HepG2 (cell line): ENCODE data around the gene TULP3. TPM values are rescaled to one million over a fixed set of nuclear protein-coding genes. Genes with fewer than 3 reads are reported as not detected.

Experiments
- ATAC-seq: fragments of 200-7000 bp; cut with Tn5 transposase; 3 replicates; pipeline ENCODE4 v1.9.1; 2020; ENCODE audit warnings: mild to moderate bottlenecking, moderate library complexity
- BruUV-seq: library from RNA; stranded (reverse); fragments of 400-500 nt; replicated peaks from 2 replicates; lab custom pipeline; 2021; lab: Mats Ljungman, UMichigan
- CTCF ChIA-PET: fragments of 300-600 bp; formaldehyde crosslinking; extraction: SDS; loops from one replicate; lab custom pipeline; 2021; ENCODE audit warnings: low total read pairs, inconsistent platforms, low intra/inter-chr PET ratio; lab: Yijun Ruan, JAX
- POLR2A ChIA-PET: fragments of 350-600 bp; sonication (Branson Sonifier 250); formaldehyde crosslinking; loops from one replicate; lab custom pipeline; 2020; ENCODE audit warnings: antibody characterized with exemption, inconsistent platforms; lab: Yijun Ruan, JAX
- DNase-seq: peaks from one replicate; pipeline ENCODE4 v3.0.0-alpha.2; 2015; ENCODE audit warnings: low spot score
- FAIRE-seq: peaks from 3 replicates; lab custom pipeline; 2011; peaks lifted over from hg19 to GRCh38; lab: Jason Lieb, UNC
- H2AFZ ChIP-seq: one replicate; pipeline ENCODE4 v1.6.1; 2011; ENCODE audit warnings: low read length, inconsistent platforms
- H3K27ac ChIP-seq: fragments of 300-600 bp; 3 replicates; pipeline ENCODE4 v1.8.0; 2011; ENCODE audit warnings: mixed run types, mild to moderate bottlenecking, mixed read lengths, low read length, inconsistent platforms; ENCODE audit not compliant: insufficient read depth; ENCODE audit errors: extremely low read length
- H3K27me3 ChIP-seq, 2 experiments: fragments of 200-600 bp in 1 of 2; 2 replicates in 1 of 2; 3 replicates in 1 of 2; pipeline versions ENCODE4 v1.6.0 to v1.8.0; 2011; ENCODE audit warnings: low read length in 2 of 2, mild to moderate bottlenecking in 2 of 2, moderate library complexity in 2 of 2, inconsistent platforms in 1 of 2; ENCODE audit not compliant: insufficient read depth in 2 of 2, control insufficient read depth in 1 of 2
- H3K36me3 ChIP-seq, 2 experiments: fragments of 200-600 bp in 1 of 2; replicated peaks in 1 of 2; 2 replicates in 1 of 2; 3 replicates in 1 of 2; pipeline versions ENCODE4 v1.5.1 to v1.8.0; 2011; ENCODE audit warnings: low read length in 2 of 2, inconsistent platforms in 1 of 2; ENCODE audit not compliant: insufficient read depth in 2 of 2, control insufficient read depth in 1 of 2
- H3K4me1 ChIP-seq: 2 replicates; pipeline ENCODE4 v1.5.1; 2012; ENCODE audit warnings: low read length, inconsistent platforms; ENCODE audit not compliant: insufficient read depth
- H3K4me2 ChIP-seq: 2 replicates; pipeline ENCODE4 v1.6.0; 2011; ENCODE audit warnings: low read depth, low read length, inconsistent platforms
- H3K4me3 ChIP-seq, 3 experiments: fragments of 200-600 bp in 1 of 3; sonication (generic), shearing (Covaris generic) in 1 of 3; replicated peaks in 1 of 3; 2 replicates each; pipeline ENCODE4 v1.5.1; 2011 to 2016; ENCODE audit warnings: low read length in 3 of 3, inconsistent platforms in 2 of 3, low read depth in 2 of 3, mild to moderate bottlenecking in 2 of 3, control low read depth in 1 of 3, mixed read lengths in 1 of 3; ENCODE audit not compliant: insufficient read depth in 1 of 3
- H3K79me2 ChIP-seq: one replicate; pipeline ENCODE4 v1.6.1; 2011; ENCODE audit warnings: low read length, inconsistent platforms; ENCODE audit not compliant: insufficient read depth
- H3K9ac ChIP-seq: 2 replicates; pipeline ENCODE4 v1.6.0; 2011; ENCODE audit warnings: mild to moderate bottlenecking, low read depth, low read length, inconsistent platforms; ENCODE audit not compliant: insufficient read depth
- H3K9me3 ChIP-seq: 2 replicates; pipeline ENCODE4 v1.5.1; 2012; ENCODE audit warnings: mild to moderate bottlenecking, low read length
- H4K20me1 ChIP-seq: 2 replicates; pipeline ENCODE4 v1.6.0; 2011; ENCODE audit warnings: inconsistent platforms, mild to moderate bottlenecking, low read length, moderate library complexity; ENCODE audit not compliant: insufficient read depth
- GLMP ChIP-seq: sonication (generic); formaldehyde crosslinking; IDR thresholded peaks from 2 replicates; pipeline ENCODE4 v1.9.0; 2021; ENCODE audit warnings: missing genetic modification reagents, mild to moderate bottlenecking, borderline replicate concordance
- MAZ ChIP-seq, 2 experiments: sonication (generic) in 1 of 2; formaldehyde crosslinking in 1 of 2; IDR thresholded peaks; 2 replicates each; pipeline versions ENCODE4 v1.5.0 to v1.6.1; 2012 to 2020; ENCODE audit warnings: low read depth in 2 of 2, mild to moderate bottlenecking in 2 of 2, borderline replicate concordance in 1 of 2, improper control_type of control experiment in 1 of 2, low read length in 1 of 2, missing genetic modification reagents in 1 of 2, moderate library complexity in 1 of 2
- MTA1 ChIP-seq: sonication (generic); formaldehyde crosslinking; IDR thresholded peaks from 2 replicates; pipeline ENCODE4 v1.4.0; 2020; ENCODE audit warnings: missing genetic modification reagents, mild to moderate bottlenecking, borderline replicate concordance
- PAX8 ChIP-seq: sonication (generic); formaldehyde crosslinking; IDR thresholded peaks from 2 replicates; pipeline ENCODE4 v1.8.0; 2022; ENCODE audit warnings: mild to moderate bottlenecking, missing genetic modification reagents, borderline replicate concordance
- PLRG1 ChIP-seq: fragments of 450-650 bp; conservative IDR thresholded peaks from 2 replicates; pipeline ENCODE4 v1.6.1; 2016
- POGK ChIP-seq: sonication (generic); formaldehyde crosslinking; conservative IDR thresholded peaks from 2 replicates; pipeline ENCODE4 v1.8.0; 2022; ENCODE audit warnings: mild to moderate bottlenecking, moderate library complexity, missing genetic modification reagents
- RAD21 ChIP-seq: fragments of 450-650 bp; formaldehyde crosslinking; IDR thresholded peaks from 2 replicates; pipeline ENCODE4 v1.5.0; 2020; ENCODE audit warnings: mild to moderate bottlenecking
- REL ChIP-seq: sonication (generic); formaldehyde crosslinking; conservative IDR thresholded peaks from 2 replicates; pipeline ENCODE4 v1.8.0; 2022; ENCODE audit warnings: mild to moderate bottlenecking, missing genetic modification reagents, moderate library complexity
- RFX5 ChIP-seq: IDR thresholded peaks from 2 replicates; pipeline ENCODE4 v1.6.1; 2011; ENCODE audit warnings: low read depth, low read length, improper control_type of control experiment
- RXRA ChIP-seq: sonication (generic); formaldehyde crosslinking; IDR thresholded peaks from 2 replicates; pipeline ENCODE4 v1.5.1; 2020; ENCODE audit warnings: missing genetic modification reagents
- SP2 ChIP-seq: sonication (generic); formaldehyde crosslinking; IDR thresholded peaks from 2 replicates; pipeline ENCODE4 v1.5.1; 2020; ENCODE audit warnings: mild to moderate bottlenecking, missing genetic modification reagents
- SSRP1 ChIP-seq: IDR thresholded peaks from 2 replicates; pipeline ENCODE4 v1.6.1; 2016; ENCODE audit warnings: control low read depth
- STAG1 ChIP-seq: sonication (generic); formaldehyde crosslinking; IDR thresholded peaks from 2 replicates; pipeline ENCODE4 v1.4.0; 2020; ENCODE audit warnings: missing genetic modification reagents
- TRIM24 ChIP-seq: sonication (generic); formaldehyde crosslinking; IDR thresholded peaks from 2 replicates; pipeline ENCODE4 v1.8.0; 2022; ENCODE audit warnings: mild to moderate bottlenecking, missing genetic modification reagents
- ZBTB1 ChIP-seq: sonication (generic); formaldehyde crosslinking; IDR thresholded peaks from 2 replicates; pipeline ENCODE4 v1.4.0; 2020; ENCODE audit warnings: missing genetic modification reagents, borderline replicate concordance
- ZBTB8A ChIP-seq: sonication (generic); formaldehyde crosslinking; IDR thresholded peaks from 2 replicates; pipeline ENCODE4 v1.4.0; 2020; ENCODE audit warnings: mild to moderate bottlenecking, low read depth, missing genetic modification reagents, borderline replicate concordance
- ZNF362 ChIP-seq: sonication (generic); formaldehyde crosslinking; IDR thresholded peaks from 2 replicates; pipeline ENCODE4 v1.4.0; 2020; ENCODE audit warnings: missing genetic modification reagents, mild to moderate bottlenecking, borderline replicate concordance
- ZNF367 ChIP-seq: sonication (generic); formaldehyde crosslinking; IDR thresholded peaks from 2 replicates; pipeline ENCODE4 v1.4.0; 2020; ENCODE audit warnings: missing genetic modification reagents, borderline replicate concordance
- ZNF563 ChIP-seq: sonication (generic); formaldehyde crosslinking; IDR thresholded peaks from 2 replicates; pipeline ENCODE4 v1.8.0; 2022; ENCODE audit warnings: mild to moderate bottlenecking, moderate library complexity, missing genetic modification reagents
- ZNF883 ChIP-seq: sonication (generic); formaldehyde crosslinking; IDR thresholded peaks from 2 replicates; pipeline ENCODE4 v1.5.1; 2020; ENCODE audit warnings: mild to moderate bottlenecking, missing genetic modification reagents; ENCODE audit errors: not compliant biosample characterization
- WGBS: methylation state at CpG from one replicate; pipeline ENCODE4 v1.1.6; 2017; ENCODE audit warnings: low lambda C conversion rate; 5-methylcytosine and 5-hydroxymethylcytosine counted together
- in situ Hi-C: cut with HindIII; loops from 2 replicates; pipeline ENCODE4 v1.10.0; 2017; ENCODE audit warnings: low pct_unique_long_range_greater_than_20kb; ENCODE audit not compliant: extremely low pct_ligation_motif_present
- intact Hi-C: fragments of 100-400 bp; cut with micrococcal nuclease; formaldehyde crosslinking; loops from one replicate; pipeline ENCODE4 v1.10.0; 2022; ENCODE audit not compliant: unreplicated experiment
- polyA plus RNA-seq, 8 experiments: library from polyadenylated mRNA; depleted of rRNA in 3 of 8; stranded (reverse) in 7 of 8; unstranded in 1 of 8; fragments of >200 nt; fragmentation: Illumina TruSeq in 4 of 8; extraction: Trizol in 4 of 8; gene quantifications; 2 replicates each; pipeline versions ENCODE4 v1.2.1 to v1.2.3, GENCODE V29; 2011 to 2016; ENCODE audit warnings: low read depth in 4 of 8, missing spikeins in 1 of 8, mixed read lengths in 1 of 8; ENCODE audit not compliant: insufficient read depth in 1 of 8
- total RNA-seq, 5 experiments: library from RNA; depleted of rRNA; stranded (reverse); fragments of >200 nt; fragmentation: Illumina TruSeq; extraction: Trizol; gene quantifications; 2 replicates each; pipeline ENCODE4 v1.2.3, GENCODE V29; 2016; ENCODE audit warnings: low read depth in 1 of 5

TULP3 gene
- total and polyA plus RNA-seq, 2 of the 13 experiments (the other 11 are each of a cell fraction or from before 2014, with no cell fraction given): 11.2 to 13.2 TPM

- POLR2A ChIA-PET: interaction anchor here (0.8 to 1.1 kb wide), 2 partner anchors 14 to 54 kb away, joined by 3 read pairs; partner anchors contain the start of gene TULP3
- 0 out of 2 replicates have a peak, but pooled peaks have one; percentile 37 for TF ChIP-seq REL (CRISPR knock-in tag)
- no peak for TF ChIP-seq MTA1
- 0 out of 2 replicates have a peak, but pooled peaks have one; percentile 18 for TF ChIP-seq RXRA (CRISPR knock-in tag)
- TF ChIP-seq SP2 (CRISPR knock-in tag): no peak
- TF ChIP-seq SSRP1: no peak
- TF ChIP-seq ZNF883: peak; percentile 29
- no peak for TF ChIP-seq MAZ (IDR thresholded peaks at IDR 0.05; ENCODE audit: borderline replicate concordance, low read depth, low read length)
- no peak for TF ChIP-seq MAZ (CRISPR knock-in tag; IDR thresholded peaks at IDR 0.05; ENCODE audit: low read depth)
- no peak for TF ChIP-seq ZNF563 (CRISPR knock-in tag)
- TF ChIP-seq PAX8 (CRISPR knock-in tag): no peak
- no peak for TF ChIP-seq ZNF367 (CRISPR knock-in tag)
- TF ChIP-seq TRIM24: no peak
- no peak for TF ChIP-seq ZBTB1 (CRISPR knock-in tag)
- no peak for TF ChIP-seq ZBTB8A (CRISPR knock-in tag)
- TF ChIP-seq RAD21 (CRISPR knock-in tag): peak; percentile 80
- TF ChIP-seq RFX5: no peak
- 0 out of 2 replicates have a peak, but pooled peaks have one; percentile 19 for TF ChIP-seq POGK (CRISPR knock-in tag)
- TF ChIP-seq GLMP: no peak
- TF ChIP-seq PLRG1: no peak
- TF ChIP-seq ZNF362 (CRISPR knock-in tag): no peak
- TF ChIP-seq STAG1 (CRISPR knock-in tag): peak; percentile 91
Measured at GRCh38 chr12:2944401-2945047, 53.8 kb downstream of the TULP3 start.

More at GRCh38 chr12:2944401-2945047, 53.8 kb downstream of the TULP3 start:
- Histone ChIP-seq H3K27ac (no peak overlapping the region), H3K9ac (no peak overlapping the region), H3K4me2 (peak overlapping the region; percentile 42; the same call in 1 of the 2 replicates), H3K9me3 (no peaks in the 10 kb centered on the region), H4K20me1 (no peaks in the 10 kb centered on the region), H3K4me3 (no peak overlapping the region), H3K27me3 (no peaks in the 10 kb centered on the region), H3K4me1 (peaks cover 51% of the 10 kb centered on the region), H2AFZ (no peak overlapping the region), H3K79me2 (no peaks in the 10 kb centered on the region), H3K36me3 (peaks cover 3 to 5% of the 10 kb centered on the region in 2 experiments; a peak in 3 of 5 replicates)
- CTCF ChIA-PET: interaction anchor here (1.1 to 3.1 kb wide), 4 partner anchors 59 to 99 kb away, joined by 3 to 16 read pairs (median 6); no protein-coding TSS in a partner anchor
- DNase-seq: peak; percentile 46
- no TSS peak for BruUV-seq
- in situ Hi-C loops: loop anchor here (5.0 kb wide), 1 partner anchor 97 kb away; no protein-coding TSS in a partner anchor
- peak; percentile 82 for ATAC-seq
- FAIRE-seq: peak; percentile 86
- intact Hi-C loops: loop anchor here (1.0 to 2.0 kb wide), 2 partner anchors 59 to 96 kb away; no protein-coding TSS in a partner anchor
- 44% methylated on average over 24 of the region's 24 CpGs for WGBS
